ENCODE data around the gene ACO2. TPM values are rescaled to one million over a fixed set of nuclear protein-coding genes. Genes with fewer than 3 reads are reported as not detected.

The ACO2 gene
- total and polyA plus RNA-seq, 2 of the 13 experiments (the other 11 are each of a cell fraction or from before 2014, with no cell fraction given): 19.2 to 45.6 TPM

DNA sequence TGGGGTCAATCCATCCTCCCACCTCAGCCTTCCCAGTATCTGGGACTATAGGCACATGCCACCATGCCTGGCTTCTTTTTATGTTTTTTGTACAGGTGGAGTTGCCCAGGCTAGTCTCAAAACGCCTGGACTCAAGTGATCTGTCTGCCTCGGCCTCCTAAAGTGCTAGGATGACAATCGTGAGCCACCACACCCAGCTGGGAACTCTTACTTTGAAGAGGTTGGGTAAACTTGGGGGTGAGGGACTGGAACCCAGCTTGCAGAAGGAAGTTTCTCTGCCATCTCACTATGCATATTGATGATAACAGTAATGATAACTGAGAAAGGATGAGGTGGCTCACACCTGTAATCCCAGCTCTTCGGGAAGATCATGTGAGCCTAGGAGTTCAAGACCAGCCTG lies 35.9 kb downstream of the ACO2 start (continued):
- TF ChIP-seq, protein P1, sequence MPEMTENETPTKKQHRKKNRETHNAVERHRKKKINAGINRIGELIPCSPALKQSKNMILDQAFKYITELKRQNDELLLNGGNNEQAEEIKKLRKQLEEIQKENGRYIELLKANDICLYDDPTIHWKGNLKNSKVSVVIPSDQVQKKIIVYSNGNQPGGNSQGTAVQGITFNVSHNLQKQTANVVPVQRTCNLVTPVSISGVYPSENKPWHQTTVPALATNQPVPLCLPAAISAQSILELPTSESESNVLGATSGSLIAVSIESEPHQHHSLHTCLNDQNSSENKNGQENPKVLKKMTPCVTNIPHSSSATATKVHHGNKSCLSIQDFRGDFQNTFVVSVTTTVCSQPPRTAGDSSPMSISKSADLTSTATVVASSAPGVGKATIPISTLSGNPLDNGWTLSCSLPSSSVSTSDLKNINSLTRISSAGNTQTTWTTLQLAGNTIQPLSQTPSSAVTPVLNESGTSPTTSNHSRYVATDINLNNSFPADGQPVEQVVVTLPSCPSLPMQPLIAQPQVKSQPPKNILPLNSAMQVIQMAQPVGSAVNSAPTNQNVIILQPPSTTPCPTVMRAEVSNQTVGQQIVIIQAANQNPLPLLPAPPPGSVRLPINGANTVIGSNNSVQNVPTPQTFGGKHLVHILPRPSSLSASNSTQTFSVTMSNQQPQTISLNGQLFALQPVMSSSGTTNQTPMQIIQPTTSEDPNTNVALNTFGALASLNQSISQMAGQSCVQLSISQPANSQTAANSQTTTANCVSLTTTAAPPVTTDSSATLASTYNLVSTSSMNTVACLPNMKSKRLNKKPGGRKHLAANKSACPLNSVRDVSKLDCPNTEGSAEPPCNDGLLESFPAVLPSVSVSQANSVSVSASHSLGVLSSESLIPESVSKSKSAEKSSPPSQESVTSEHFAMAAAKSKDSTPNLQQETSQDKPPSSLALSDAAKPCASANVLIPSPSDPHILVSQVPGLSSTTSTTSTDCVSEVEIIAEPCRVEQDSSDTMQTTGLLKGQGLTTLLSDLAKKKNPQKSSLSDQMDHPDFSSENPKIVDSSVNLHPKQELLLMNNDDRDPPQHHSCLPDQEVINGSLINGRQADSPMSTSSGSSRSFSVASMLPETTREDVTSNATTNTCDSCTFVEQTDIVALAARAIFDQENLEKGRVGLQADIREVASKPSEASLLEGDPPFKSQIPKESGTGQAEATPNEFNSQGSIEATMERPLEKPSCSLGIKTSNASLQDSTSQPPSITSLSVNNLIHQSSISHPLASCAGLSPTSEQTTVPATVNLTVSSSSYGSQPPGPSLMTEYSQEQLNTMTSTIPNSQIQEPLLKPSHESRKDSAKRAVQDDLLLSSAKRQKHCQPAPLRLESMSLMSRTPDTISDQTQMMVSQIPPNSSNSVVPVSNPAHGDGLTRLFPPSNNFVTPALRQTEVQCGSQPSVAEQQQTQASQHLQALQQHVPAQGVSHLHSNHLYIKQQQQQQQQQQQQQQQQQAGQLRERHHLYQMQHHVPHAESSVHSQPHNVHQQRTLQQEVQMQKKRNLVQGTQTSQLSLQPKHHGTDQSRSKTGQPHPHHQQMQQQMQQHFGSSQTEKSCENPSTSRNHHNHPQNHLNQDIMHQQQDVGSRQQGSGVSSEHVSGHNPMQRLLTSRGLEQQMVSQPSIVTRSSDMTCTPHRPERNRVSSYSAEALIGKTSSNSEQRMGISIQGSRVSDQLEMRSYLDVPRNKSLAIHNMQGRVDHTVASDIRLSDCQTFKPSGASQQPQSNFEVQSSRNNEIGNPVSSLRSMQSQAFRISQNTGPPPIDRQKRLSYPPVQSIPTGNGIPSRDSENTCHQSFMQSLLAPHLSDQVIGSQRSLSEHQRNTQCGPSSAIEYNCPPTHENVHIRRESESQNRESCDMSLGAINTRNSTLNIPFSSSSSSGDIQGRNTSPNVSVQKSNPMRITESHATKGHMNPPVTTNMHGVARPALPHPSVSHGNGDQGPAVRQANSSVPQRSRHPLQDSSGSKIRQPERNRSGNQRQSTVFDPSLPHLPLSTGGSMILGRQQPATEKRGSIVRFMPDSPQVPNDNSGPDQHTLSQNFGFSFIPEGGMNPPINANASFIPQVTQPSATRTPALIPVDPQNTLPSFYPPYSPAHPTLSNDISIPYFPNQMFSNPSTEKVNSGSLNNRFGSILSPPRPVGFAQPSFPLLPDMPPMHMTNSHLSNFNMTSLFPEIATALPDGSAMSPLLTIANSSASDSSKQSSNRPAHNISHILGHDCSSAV (CRISPR knock-in tag; IDR thresholded peaks at IDR 0.05; ENCODE audit: borderline replicate concordance): no peak
- no peak for TF ChIP-seq SRSF9 (IDR thresholded peaks at IDR 0.05; ENCODE audit: borderline replicate concordance, insufficient read depth, low read depth, low read length, poor library complexity, severe bottlenecking)
- TF ChIP-seq ZNF619 (CRISPR knock-in tag; IDR thresholded peaks at IDR 0.05): no peak
- no peak for TF ChIP-seq ZNF891 (CRISPR knock-in tag; IDR thresholded peaks at IDR 0.05)

Data from HepG2 (cell line).